PC-9 (cell line): ENCODE results near the gene GAL3ST3. TPM values are rescaled to one million over a fixed set of nuclear protein-coding genes. Genes with fewer than 3 reads are reported as not detected.

Source experiments
- BruUV-seq: library from RNA; stranded (reverse); fragments of 400-500 nt; replicated peaks from 2 replicates; lab custom pipeline; 2021; lab: Mats Ljungman, UMichigan
- CTCF ChIA-PET: fragments of 300-600 bp; sonication (Branson Sonifier 250); formaldehyde crosslinking; loops from one replicate; lab custom pipeline; 2022; ENCODE audit warnings: antibody characterized with exemption; lab: Charles Lee
- POLR2A ChIA-PET: fragments of 300-600 bp; sonication (Branson Sonifier 250); formaldehyde crosslinking; loops from one replicate; lab custom pipeline; 2022; ENCODE audit warnings: antibody characterized with exemption; ENCODE audit not compliant: unreplicated experiment; lab: Charles Lee
- DNase-seq, 2 experiments: peaks; one replicate each; pipeline versions ENCODE4 v3.0.0 to v3.0.0-alpha.2; 2015 to 2022; ENCODE audit warnings: mixed read lengths in 1 of 2
- H2AFZ ChIP-seq: fragments of 200-600 bp; sonication (generic); 2 replicates; pipeline ENCODE4 v1.8.1; 2017; ENCODE audit warnings: antibody characterized with exemption
- H3F3A ChIP-seq: fragments of 200-600 bp; sonication (generic); 2 replicates; pipeline ENCODE4 v1.8.1; 2017; ENCODE audit warnings: antibody characterized with exemption, mild to moderate bottlenecking, low read depth; ENCODE audit not compliant: insufficient read depth
- H3K27ac ChIP-seq: fragments of 200-600 bp; sonication (generic); 2 replicates; pipeline ENCODE4 v1.6.1; 2016; ENCODE audit warnings: mixed run types
- H3K27me3 ChIP-seq: fragments of 200-600 bp; sonication (generic); 2 replicates; pipeline ENCODE4 v1.6.1; 2016; ENCODE audit warnings: low read depth, mixed run types; ENCODE audit not compliant: insufficient read depth
- H3K36me3 ChIP-seq: fragments of 200-600 bp; sonication (generic); 2 replicates; pipeline ENCODE4 v1.6.1; 2016; ENCODE audit warnings: low read depth, mixed run types
- H3K4me1 ChIP-seq: fragments of 200-600 bp; sonication (generic); replicated peaks from 2 replicates; pipeline ENCODE4 v1.6.1; 2016; ENCODE audit warnings: mixed run types; ENCODE audit not compliant: insufficient read depth
- H3K4me2 ChIP-seq: fragments of 200-600 bp; sonication (generic); 2 replicates; pipeline ENCODE4 v1.6.1; 2017; ENCODE audit warnings: mixed run types
- H3K4me3 ChIP-seq: fragments of 200-600 bp; sonication (generic); 2 replicates; pipeline ENCODE4 v1.6.1; 2016; ENCODE audit warnings: mixed run types
- H3K79me2 ChIP-seq: fragments of 200-600 bp; sonication (generic); 2 replicates; pipeline ENCODE4 v1.6.1; 2017; ENCODE audit warnings: low read depth, mixed run types
- H3K9me2 ChIP-seq: fragments of 200-600 bp; sonication (generic); 2 replicates; pipeline ENCODE4 v1.8.1; 2017; ENCODE audit warnings: mild to moderate bottlenecking; ENCODE audit not compliant: insufficient read depth
- H3K9me3 ChIP-seq: fragments of 200-600 bp; sonication (generic); 2 replicates; pipeline ENCODE4 v1.8.1; 2016; ENCODE audit warnings: low read depth; ENCODE audit not compliant: insufficient read depth
- H4K20me1 ChIP-seq: fragments of 200-600 bp; sonication (generic); 2 replicates; pipeline ENCODE4 v1.8.1; 2017; ENCODE audit not compliant: insufficient read depth
- CTCF ChIP-seq: fragments of 200-600 bp; sonication (generic); conservative IDR thresholded peaks from 2 replicates; pipeline ENCODE4 v1.6.1; 2017; ENCODE audit warnings: mixed run types, antibody characterized with exemption, mild to moderate bottlenecking, moderate library complexity
- EZH2 ChIP-seq: fragments of 200-600 bp; sonication (generic); IDR thresholded peaks from 2 replicates; pipeline ENCODE4 v1.8.0; 2017; ENCODE audit warnings: antibody characterized with exemption, low read depth
- intact Hi-C: fragments of 100-400 bp; cut with micrococcal nuclease; formaldehyde crosslinking; loops from one replicate; pipeline ENCODE4 v1.10.0; 2022; ENCODE audit not compliant: unreplicated experiment
- total RNA-seq: library from RNA; stranded (reverse); gene quantifications from 2 replicates; pipeline ENCODE4 v1.2.3, GENCODE V29; 2021

Gene GAL3ST3
- total RNA-seq, 1 experiment from 2014 or later, result not detected

- TF ChIP-seq CTCF (no peak), EZH2 (no peak)
- Histone ChIP-seq H3K4me1 (peaks cover 6% of the 10 kb centered on the region), H3K4me3 (no peak overlapping the region), H3K27me3 (no peaks in the 10 kb centered on the region), H3F3A (peaks cover 39% of the 10 kb centered on the region), H3K27ac (no peak overlapping the region), H3K9me2 (no peaks in the 10 kb centered on the region), H3K36me3 (peaks cover 25% of the 10 kb centered on the region), H3K79me2 (peaks cover 29% of the 10 kb centered on the region), H3K4me2 (no peak overlapping the region), H3K9me3 (no peaks in the 10 kb centered on the region), H4K20me1 (peaks cover 7% of the 10 kb centered on the region; the same call in 1 of the 2 replicates), H2AFZ (no peak overlapping the region)
- BruUV-seq, result no TSS peak
- intact Hi-C loops, result no loop called here
- ChIA-PET POLR2A (no interaction called here), CTCF (no interaction called here)
- no peak for DNase-seq
Measured at GRCh38 chr11:65997286-65997685, 51.7 kb downstream of the GAL3ST3 start.

DNA sequence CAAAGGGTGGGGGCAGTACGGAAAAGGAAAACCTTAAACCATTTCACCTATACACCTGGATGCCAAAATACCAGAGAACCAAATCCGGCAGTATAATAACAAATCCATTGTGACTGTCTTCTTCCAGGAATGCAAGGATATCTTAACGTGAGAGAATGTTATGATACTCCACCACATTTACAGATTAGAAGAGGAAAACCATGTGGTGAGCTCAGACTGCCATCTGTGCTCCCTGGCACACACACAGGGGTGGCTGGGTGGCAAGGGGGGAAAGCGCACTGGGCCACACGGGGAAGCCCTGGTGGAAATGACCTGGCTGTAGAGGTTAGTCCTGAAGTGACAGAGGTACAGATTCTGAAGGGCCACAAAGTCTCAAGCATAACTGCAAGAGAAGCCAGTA lies 56.9 kb downstream of the GAL3ST3 start:
- Histone ChIP-seq H3K36me3 (0 out of 2 replicates have a peak, but pooled peaks cover 5% of the 10 kb centered on the region), H3K79me2 (no peaks in the 10 kb centered on the region), H3K9me2 (no peaks in the 10 kb centered on the region), H3K9me3 (no peaks in the 10 kb centered on the region), H3K4me2 (no peak overlapping the region), H2AFZ (no peak overlapping the region), H3K27ac (no peak overlapping the region), H3K4me1 (no peaks in the 10 kb centered on the region), H3K4me3 (no peak overlapping the region), H3F3A (peaks cover 32% of the 10 kb centered on the region), H4K20me1 (no peaks in the 10 kb centered on the region), H3K27me3 (no peaks in the 10 kb centered on the region)
- DNase-seq, result no peak
- ChIA-PET CTCF (interaction anchor here (0.7 kb wide), 1 partner anchor 139 kb away, joined by 4 read pairs; no protein-coding TSS in a partner anchor), POLR2A (no interaction called here)
- intact Hi-C loops, result no loop called here
- TF ChIP-seq CTCF, result no peak
- no peak for TF ChIP-seq EZH2
- no TSS peak for BruUV-seq

Other genes starting within 250 kb of the GAL3ST3 start
- not detected in 2 replicates for gene SNX32, start 215.2 kb downstream of the GAL3ST3 start, total RNA-seq
- 1,598 and 1,798 TPM in 2 replicates for gene CFL1, start 191.0 kb downstream of the GAL3ST3 start, total RNA-seq
- 62.7 and 64.2 TPM in 2 replicates for gene MUS81, start 188.7 kb downstream of the GAL3ST3 start, total RNA-seq
- gene EFEMP2, start 176.4 kb downstream of the GAL3ST3 start, total RNA-seq, result 18.1 and 32.3 TPM in 2 replicates
- not detected in 2 replicates for gene CTSW, start 169.3 kb downstream of the GAL3ST3 start, total RNA-seq
- gene FIBP, start 160.7 kb downstream of the GAL3ST3 start, total RNA-seq, result 105 and 141 TPM in 2 replicates
- 45.0 and 95.0 TPM in 2 replicates for gene CCDC85B, start 158.5 kb downstream of the GAL3ST3 start, total RNA-seq
- 58.8 and 69.9 TPM in 2 replicates for gene FOSL1, start 148.8 kb downstream of the GAL3ST3 start, total RNA-seq
- 36.5 and 43.9 TPM in 2 replicates for gene C11orf68, start 130.1 kb downstream of the GAL3ST3 start, total RNA-seq
- 196 and 220 TPM in 2 replicates for gene DRAP1, start 129.7 kb downstream of the GAL3ST3 start, total RNA-seq
- not detected in 2 replicates for gene TSGA10IP, start 103.7 kb downstream of the GAL3ST3 start, total RNA-seq
- gene SART1, start 87.4 kb downstream of the GAL3ST3 start, total RNA-seq, result 74.6 and 78.8 TPM in 2 replicates
- 42.9 and 55.2 TPM in 2 replicates for gene EIF1AD, start 47.0 kb downstream of the GAL3ST3 start, total RNA-seq
- gene BANF1, start 46.7 kb downstream of the GAL3ST3 start, total RNA-seq, result 386 and 513 TPM in 2 replicates
- 52.0 and 58.5 TPM in 2 replicates for gene CST6, start 37.2 kb downstream of the GAL3ST3 start, total RNA-seq
- gene CATSPER1, start 22.7 kb downstream of the GAL3ST3 start, total RNA-seq, result 2.3 and 4.2 TPM in 2 replicates
- gene SF3B2, start 3.2 kb upstream of the GAL3ST3 start, total RNA-seq, result 221 and 224 TPM in 2 replicates
- 100 and 102 TPM in 2 replicates for gene PACS1, start 21.1 kb upstream of the GAL3ST3 start, total RNA-seq
- gene KLC2, start 208.5 kb upstream of the GAL3ST3 start, total RNA-seq, result 48.3 and 58.4 TPM in 2 replicates
- gene RAB1B, start 219.5 kb upstream of the GAL3ST3 start, total RNA-seq, result 209 and 232 TPM in 2 replicates
- gene CNIH2, start 229.0 kb upstream of the GAL3ST3 start, total RNA-seq, result 5.5 and 6.8 TPM in 2 replicates
- gene YIF1A, start 240.0 kb upstream of the GAL3ST3 start, total RNA-seq, result 81.8 and 84.8 TPM in 2 replicates
- gene TMEM151A, start 242.7 kb upstream of the GAL3ST3 start, total RNA-seq, result 0.15 and 0.22 TPM in 2 replicates